ENCODE data around the gene ART3. TPM values are rescaled to one million over a fixed set of nuclear protein-coding genes. Genes with fewer than 3 reads are reported as not detected.

ART3 gene
- polyA plus RNA-seq (0.23 to 0.64 TPM (median 0.46 TPM) in 3 replicates), polyA minus RNA-seq (0.23 TPM in 1 of 3 replicates, not detected in the others)
- polyA plus RNA-seq (2011; ENCODE audit: low read depth), result not detected
- 0.19 and 0.36 TPM in 2 replicates for polyA plus RNA-seq (2011; cell fraction: cytosol; rRNA removed)
- 0.52 and 1.1 TPM in 2 replicates for polyA plus RNA-seq (2011; cell fraction: nucleus; rRNA removed)
- polyA plus RNA-seq (2012; ENCODE audit: low replicate concordance), result 0.50 TPM in 1 of 2 replicates, not detected in the other
- polyA minus RNA-seq (2011; cell fraction: cytosol; rRNA and poly(A)+ RNA removed), result not detected
- polyA minus RNA-seq (2011; cell fraction: nucleus; rRNA and poly(A)+ RNA removed), result not detected in 2 replicates

- no peaks in the 10 kb centered on the region for H3K36me3 ChIP-seq (ENCODE audit: control insufficient read depth in 2 of 2, extremely low read depth in 1 of 2, insufficient read depth in 2 of 2, low read length in 2 of 2)
- H3K9me1 ChIP-seq (ENCODE audit: control insufficient read depth, extremely low read depth, insufficient read depth, low read length), result no peaks in the 10 kb centered on the region
- TF ChIP-seq CTCF (optimal IDR thresholded peaks at IDR 0.05 in 1 of 3, IDR thresholded peaks at IDR 0.05 in 1 of 3, conservative IDR thresholded peaks at IDR 0.05 in 1 of 3; ENCODE audit: extremely low read depth in 1 of 3, insufficient read depth in 2 of 3, low read length in 3 of 3) (no peak), EZH2 (IDR thresholded peaks at IDR 0.05; ENCODE audit: low read length) (no peak)
- H3K4me3 ChIP-seq (ENCODE audit: control insufficient read depth in 2 of 3, extremely low read depth in 1 of 3, insufficient read depth in 2 of 3, low read depth in 1 of 3, low read length in 3 of 3), result no peak within 1 kb of the TSS
- H2AFZ ChIP-seq (ENCODE audit: control insufficient read depth, low read length), result no peak within 1 kb of the TSS
- no peak within 1 kb of the TSS for H3K27ac ChIP-seq (ENCODE audit: control insufficient read depth, insufficient read depth, low read length)
- H3K9ac ChIP-seq (ENCODE audit: control insufficient read depth, extremely low read depth, insufficient read depth, low read length), result no peak within 1 kb of the TSS
- H3K79me2 ChIP-seq (ENCODE audit: control insufficient read depth, insufficient read depth, low read length), result no peaks in the 10 kb centered on the region
- dilution Hi-C loops (cut with MboI; ENCODE audit: extremely low pct_ligation_motif_present, low sequenced_read_pairs), result no loop called here
- DNase-seq (ENCODE audit: low read depth, low spot score) (no peak), FAIRE-seq (no peak)
- H3K9me3 ChIP-seq (ENCODE audit: control insufficient read depth, low read depth, low read length), result no peaks in the 10 kb centered on the region
- no peak within 1 kb of the TSS for H3K4me2 ChIP-seq (ENCODE audit: control insufficient read depth, extremely low read depth, insufficient read depth, low read depth, low read length)
- H3K4me1 ChIP-seq (ENCODE audit: control insufficient read depth, extremely low read depth, insufficient read depth, low read length), result no peaks in the 10 kb centered on the region
- no peaks in the 10 kb centered on the region for H3K27me3 ChIP-seq (ENCODE audit: control insufficient read depth, extremely low read depth, insufficient read depth, low read length)
- H4K20me1 ChIP-seq (ENCODE audit: control insufficient read depth, extremely low read depth, insufficient read depth, low read length), result no peaks in the 10 kb centered on the region
These were observed at the start of gene ART3 for GRCh38 chr4:76074468-76074867. Gene ART3 (plus strand): TSS chr4:76074709. CDS start chr4:76075890, 1,181 bp downstream.

- Histone ChIP-seq H3K79me2 (ENCODE audit: control insufficient read depth, insufficient read depth, low read length) (no peaks in the 10 kb centered on the region), H3K4me3 (ENCODE audit: control insufficient read depth in 2 of 3, extremely low read depth in 1 of 3, insufficient read depth in 2 of 3, low read depth in 1 of 3, low read length in 3 of 3) (peak overlapping the region in 2 of 3 experiments; percentile 38 to 60), H3K9me1 (ENCODE audit: control insufficient read depth, extremely low read depth, insufficient read depth, low read length) (no peaks in the 10 kb centered on the region), H3K27me3 (ENCODE audit: control insufficient read depth, extremely low read depth, insufficient read depth, low read length) (no peaks in the 10 kb centered on the region), H4K20me1 (ENCODE audit: control insufficient read depth, extremely low read depth, insufficient read depth, low read length) (no peaks in the 10 kb centered on the region), H3K36me3 (ENCODE audit: control insufficient read depth in 2 of 2, extremely low read depth in 1 of 2, insufficient read depth in 2 of 2, low read length in 2 of 2) (no peaks in the 10 kb centered on the region), H3K9me3 (ENCODE audit: control insufficient read depth, low read depth, low read length) (no peaks in the 10 kb centered on the region), H3K4me1 (ENCODE audit: control insufficient read depth, extremely low read depth, insufficient read depth, low read length) (peaks cover 7% of the 10 kb centered on the region), H3K27ac (ENCODE audit: control insufficient read depth, insufficient read depth, low read length) (no peak overlapping the region), H3K9ac (ENCODE audit: control insufficient read depth, extremely low read depth, insufficient read depth, low read length) (peak overlapping the region; percentile 15), H2AFZ (ENCODE audit: control insufficient read depth, low read length) (peak overlapping the region; percentile 97), H3K4me2 (ENCODE audit: control insufficient read depth, extremely low read depth, insufficient read depth, low read depth, low read length) (peak overlapping the region; percentile 90)
- dilution Hi-C loops (cut with MboI; ENCODE audit: extremely low pct_ligation_motif_present, low sequenced_read_pairs), result no loop called here
- FAIRE-seq (peak; percentile 39), DNase-seq (ENCODE audit: low read depth, low spot score) (no peak)
- TF ChIP-seq EZH2 (IDR thresholded peaks at IDR 0.05; ENCODE audit: low read length) (no peak), CTCF (optimal IDR thresholded peaks at IDR 0.05 in 1 of 3, IDR thresholded peaks at IDR 0.05 in 1 of 3, conservative IDR thresholded peaks at IDR 0.05 in 1 of 3; ENCODE audit: extremely low read depth in 1 of 3, insufficient read depth in 2 of 3, low read length in 3 of 3) (no peak)
These were observed 46.2 kb upstream of the ART3 start for GRCh38 chr4:76028350-76028765.
